NCI-H524 treated with DMSO at 0.1 percent for 48 hours (cell line): Measurements from ENCODE around the gene PRKD2.
"Not testable (repeated sequence)": the region's sequence is repeated elsewhere in the genome, so short reads cannot be mapped to it uniquely, and the experiment has no call there.

ENCODE experiments used
- DNase-seq: peaks from one replicate; lab custom pipeline; 2025; lab: John Stamatoyannopoulos, UW

The PRKD2 gene

GRCh38 chr19:46724468-46724867 is 7.6 kb upstream of the PRKD2 start:
- DNase-seq = no peak

- no peak for DNase-seq
Measured at GRCh38 chr19:46723471-46723870, 6.6 kb upstream of the PRKD2 start.

- DNase-seq = no peak
Measured at GRCh38 chr19:46723023-46723461, 6.1 kb upstream of the PRKD2 start.

- no peak for DNase-seq
Measured at GRCh38 chr19:46722421-46723022, 5.6 kb upstream of the PRKD2 start.

GRCh38 chr19:46722004-46722380 is 5.1 kb upstream of the PRKD2 start:
- no peak for DNase-seq

- no peak for DNase-seq
Measured at GRCh38 chr19:46721269-46722003, 4.5 kb upstream of the PRKD2 start.

- DNase-seq = no peak
Measured at GRCh38 chr19:46720503-46721239, 3.8 kb upstream of the PRKD2 start.

GRCh38 chr19:46719629-46720502 is 3.0 kb upstream of the PRKD2 start:
- DNase-seq = no peak

GRCh38 chr19:46718934-46719622 is 2.2 kb upstream of the PRKD2 start:
- DNase-seq = no peak

GRCh38 chr19:46718157-46718933 is 1.4 kb upstream of the PRKD2 start:
- no peak for DNase-seq

GRCh38 chr19:46717716-46718143 is 816 bp upstream of the PRKD2 start:
- no peak for DNase-seq

- DNase-seq = no peak
Measured at GRCh38 chr19:46716672-46717033, 261 bp downstream of the PRKD2 start.

GRCh38 chr19:46715975-46716671 is 791 bp downstream of the PRKD2 start:
- no peak for DNase-seq

GRCh38 chr19:46715620-46715974 is 1.3 kb downstream of the PRKD2 start:
- no peak for DNase-seq

GRCh38 chr19:46714444-46715106 is 2.3 kb downstream of the PRKD2 start:
- no peak for DNase-seq

- DNase-seq = no peak
Measured at GRCh38 chr19:46713781-46714443, 3.0 kb downstream of the PRKD2 start.

- DNase-seq = not testable (repeated sequence)
Measured at GRCh38 chr19:46712768-46713338, 4.1 kb downstream of the PRKD2 start.

- no peak for DNase-seq
Measured at GRCh38 chr19:46710687-46711086, 6.2 kb downstream of the PRKD2 start.
